GOT3 (cell line): ENCODE data around the gene GNAL.
A peak's percentile ranks its signal among the peaks of the same experiment; 100 is the strongest.
"Not testable (repeated sequence)": the region's sequence is repeated elsewhere in the genome, so short reads cannot be mapped to it uniquely, and the experiment has no call there.

Source experiments
- DNase-seq: peaks from one replicate; lab custom pipeline; 2025; ENCODE audit warnings: mixed read lengths; lab: John Stamatoyannopoulos, UW

GNAL gene

GRCh38 chr18:11688972-11689668 lies at the start of gene GNAL:
GNAL (plus strand) TSS chr18:11689264; CDS start chr18:11689564, 300 bp downstream.
- DNase-seq, result peak; percentile 13

GRCh38 chr18:11647310-11647709 lies 41.8 kb upstream of the GNAL start:
- DNase-seq, result not testable (repeated sequence)

- not testable (repeated sequence) for DNase-seq
Measured at GRCh38 chr18:11647804-11648203, 41.3 kb upstream of the GNAL start.

- DNase-seq, result no peak
Measured at GRCh38 chr18:11649839-11650238, 39.2 kb upstream of the GNAL start.

DNA sequence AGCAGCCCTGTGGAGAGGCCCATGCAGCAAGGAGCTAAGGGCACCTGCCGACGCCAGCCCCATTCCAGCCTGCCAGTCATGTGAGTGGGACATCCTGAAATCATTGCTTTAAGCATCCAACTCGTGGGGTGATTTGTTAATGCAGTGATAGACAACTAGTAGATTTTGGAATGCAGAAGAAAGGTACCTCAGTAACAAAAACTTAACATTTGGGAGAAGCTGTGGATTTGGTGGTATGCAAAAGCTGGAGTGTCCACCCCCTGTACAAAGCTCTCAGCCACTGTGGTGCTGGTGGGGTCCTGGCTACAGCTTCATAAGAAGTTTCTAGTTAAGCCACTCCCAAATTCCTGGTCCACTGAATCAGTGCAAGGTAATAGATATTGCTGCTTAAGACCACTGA lies 37.2 kb upstream of the GNAL start:
- no peak for DNase-seq

GRCh38 chr18:11653521-11653920 lies 35.5 kb upstream of the GNAL start:
- DNase-seq, result no peak

- DNase-seq, result no peak
Measured at GRCh38 chr18:11654736-11655605, 34.1 kb upstream of the GNAL start.

GRCh38 chr18:11655606-11655932 lies 33.5 kb upstream of the GNAL start:
- no peak for DNase-seq

DNA sequence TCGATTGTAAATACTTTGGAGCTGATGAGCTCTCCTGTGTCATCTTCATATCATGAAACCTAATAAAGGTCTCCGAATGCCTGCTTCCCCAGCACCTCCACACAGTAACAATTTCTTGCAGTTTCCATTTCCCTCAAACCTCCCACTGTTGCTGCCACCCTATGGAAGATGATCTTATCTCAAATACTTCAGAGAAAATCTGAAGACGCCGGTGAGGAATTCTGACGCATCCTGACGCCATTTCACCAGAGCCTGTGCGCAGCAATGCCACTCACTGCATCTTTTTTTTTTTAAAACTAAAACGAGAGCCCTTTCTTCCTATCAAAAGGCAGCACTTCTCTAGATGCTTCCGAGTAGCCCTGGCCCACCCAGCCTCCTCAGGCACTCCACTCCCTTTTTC lies 31.9 kb upstream of the GNAL start:
- no peak for DNase-seq

DNA sequence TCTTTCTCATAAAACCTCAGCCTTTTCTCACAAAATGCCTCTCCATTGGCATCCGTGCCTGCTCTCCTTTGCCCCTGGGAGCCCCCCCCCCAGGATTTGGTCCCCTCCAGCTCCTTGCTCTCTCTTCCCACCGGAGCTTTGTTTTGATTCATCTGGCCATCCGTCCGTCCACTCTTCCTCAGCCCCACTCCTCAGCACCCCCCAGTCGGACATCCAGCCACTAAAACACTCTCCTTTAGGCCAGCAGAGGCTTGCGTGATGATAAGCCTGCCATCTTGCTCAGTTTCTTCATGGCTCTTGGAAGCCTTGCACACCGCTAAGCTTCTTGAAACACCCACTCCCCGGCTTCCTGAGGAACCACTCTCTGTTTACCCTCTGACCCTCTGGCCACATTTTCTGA lies 31.5 kb upstream of the GNAL start:
- no peak for DNase-seq

DNA sequence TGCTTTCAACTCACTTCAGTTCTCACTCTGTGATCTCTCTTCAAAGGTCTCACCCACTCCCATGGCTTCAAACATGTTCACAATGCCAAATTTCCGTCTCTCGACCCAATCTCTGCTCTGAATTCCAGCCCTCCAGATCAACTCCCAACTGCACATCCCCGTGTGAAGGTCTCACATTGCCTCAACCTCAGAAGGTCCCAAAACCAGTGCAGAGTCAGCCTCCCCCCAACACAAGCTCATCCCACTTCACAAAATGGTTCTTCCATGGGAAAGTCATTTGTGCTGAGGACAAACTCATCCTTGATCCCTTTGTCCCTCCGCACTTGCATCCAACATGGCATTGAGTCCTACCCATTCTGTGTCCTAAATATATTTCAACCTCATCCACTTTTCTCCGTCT lies 31.0 kb upstream of the GNAL start:
- no peak for DNase-seq

DNA sequence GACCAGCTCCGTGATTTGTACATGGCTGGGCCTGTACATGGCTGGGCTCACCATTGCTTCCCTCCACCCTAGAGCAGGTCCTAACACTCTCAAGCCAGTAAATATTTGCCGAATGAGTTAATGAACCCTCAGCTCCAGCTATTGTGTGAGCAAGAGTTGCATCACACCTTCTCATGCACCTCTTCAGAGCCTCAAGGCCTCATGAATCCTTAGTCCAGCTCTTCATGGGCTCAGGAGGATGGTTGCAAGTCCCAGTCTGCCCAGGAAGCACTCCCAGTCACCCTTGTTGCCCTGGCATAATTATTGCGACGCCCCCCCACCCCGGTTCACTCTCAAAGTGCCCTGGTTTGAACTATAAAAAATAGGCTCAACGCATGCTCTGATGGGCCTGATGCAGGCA lies 30.1 kb upstream of the GNAL start:
- no peak for DNase-seq

- DNase-seq, result no peak
Measured at GRCh38 chr18:11660691-11661090, 28.4 kb upstream of the GNAL start.

GRCh38 chr18:11661430-11661829 lies 27.6 kb upstream of the GNAL start:
- no peak for DNase-seq

- DNase-seq, result no peak
Measured at GRCh38 chr18:11663439-11664029, 25.5 kb upstream of the GNAL start.

DNA sequence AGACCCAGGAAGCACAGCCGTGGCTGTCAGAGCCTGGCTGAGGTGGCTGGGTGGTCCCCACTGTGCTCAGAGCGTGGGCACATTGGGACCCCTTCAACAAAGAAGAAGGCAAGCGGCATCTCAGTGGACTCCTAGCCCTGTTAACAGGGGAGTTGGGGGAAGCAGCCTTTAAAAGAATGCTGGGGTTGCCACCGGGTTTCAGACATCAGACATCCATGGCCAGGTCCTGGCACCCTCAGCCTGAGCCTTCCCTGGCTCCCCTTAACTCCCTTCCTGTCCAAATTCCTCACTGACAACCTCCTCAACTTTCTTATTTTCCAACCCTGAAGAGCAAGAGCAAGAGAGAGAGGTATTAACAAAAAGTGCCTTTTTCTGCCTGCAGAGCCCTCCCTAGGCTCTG lies 24.8 kb upstream of the GNAL start:
- no peak for DNase-seq

- no peak for DNase-seq
Measured at GRCh38 chr18:11665146-11665545, 23.9 kb upstream of the GNAL start.

DNA sequence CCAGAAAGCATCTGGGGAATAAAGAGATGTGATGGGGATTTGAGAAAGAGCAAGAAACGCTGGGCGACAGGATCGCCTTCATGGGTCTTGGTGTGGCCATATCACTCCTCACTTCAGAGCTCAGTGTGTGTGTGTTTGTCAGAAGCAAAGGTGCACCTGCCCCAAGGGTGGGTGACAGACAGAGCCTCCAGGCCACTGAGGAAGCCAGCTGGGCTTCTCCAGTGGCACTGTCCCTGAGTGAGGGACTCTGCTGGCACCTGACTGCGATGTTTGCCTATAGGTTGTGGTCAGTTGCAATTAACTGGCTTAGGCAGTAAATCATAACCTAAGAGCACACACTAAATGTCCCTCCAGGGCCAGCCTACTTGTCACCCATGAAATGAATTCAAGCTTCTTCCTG lies 23.5 kb upstream of the GNAL start:
- no peak for DNase-seq

DNA sequence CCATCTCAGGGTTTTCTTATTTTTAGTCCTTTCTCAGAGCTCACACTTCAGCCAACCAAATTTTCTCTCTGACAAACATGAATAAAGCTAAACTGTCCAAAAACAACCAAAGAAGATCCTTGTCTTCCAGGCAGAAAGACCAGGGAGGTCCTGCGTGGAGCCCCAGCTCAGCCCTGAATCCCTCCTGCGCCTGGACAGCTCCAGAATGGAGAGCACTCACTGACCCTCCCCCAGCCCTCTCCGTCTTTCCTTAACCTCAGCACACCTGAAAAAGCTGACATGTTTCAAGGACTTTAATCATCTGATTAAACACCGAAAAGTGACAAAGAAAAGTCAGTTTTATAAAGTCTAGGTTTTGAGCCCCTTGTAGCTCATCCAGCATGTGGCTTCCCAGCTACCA lies 22.9 kb upstream of the GNAL start:
- no peak for DNase-seq

DNA sequence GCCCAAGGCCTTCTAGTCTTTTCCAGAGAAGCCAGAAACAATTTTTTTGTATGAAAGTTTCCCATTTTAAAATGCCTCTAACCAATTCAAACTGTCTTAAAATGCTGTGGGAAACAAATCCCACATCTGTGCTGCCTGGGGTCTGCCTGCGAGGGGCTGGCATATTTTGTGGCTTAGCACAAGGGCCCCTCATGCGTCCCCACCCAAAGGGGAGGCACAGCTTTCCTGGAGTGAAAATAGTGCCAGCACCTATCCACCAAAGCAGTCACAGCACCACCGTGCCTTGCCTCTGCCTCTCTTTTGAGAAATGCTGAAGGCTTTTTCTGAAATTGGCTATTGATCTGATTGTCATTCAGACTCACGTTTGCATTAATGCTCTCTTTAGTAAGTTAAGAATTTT lies 22.2 kb upstream of the GNAL start:
- no peak for DNase-seq

DNA sequence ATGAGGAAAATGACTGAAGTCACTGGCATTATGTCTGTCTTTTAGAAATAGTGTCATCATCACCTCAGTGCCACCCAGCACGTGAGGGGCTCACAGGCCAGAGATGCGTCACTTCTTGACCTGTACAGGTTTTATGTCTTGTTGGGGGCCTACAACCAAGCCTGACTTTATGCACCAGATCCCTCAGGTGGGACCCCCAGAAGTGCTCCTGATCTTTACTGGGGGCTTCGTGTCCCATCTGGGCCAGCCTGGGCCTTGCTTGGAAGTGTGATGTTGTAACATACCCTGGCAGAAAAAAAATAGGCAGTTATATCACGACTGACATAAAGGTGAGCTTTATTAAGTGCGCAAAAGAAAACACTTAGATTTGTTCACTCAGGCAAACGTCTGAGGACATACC lies 21.5 kb upstream of the GNAL start:
- DNase-seq, result no peak

DNA sequence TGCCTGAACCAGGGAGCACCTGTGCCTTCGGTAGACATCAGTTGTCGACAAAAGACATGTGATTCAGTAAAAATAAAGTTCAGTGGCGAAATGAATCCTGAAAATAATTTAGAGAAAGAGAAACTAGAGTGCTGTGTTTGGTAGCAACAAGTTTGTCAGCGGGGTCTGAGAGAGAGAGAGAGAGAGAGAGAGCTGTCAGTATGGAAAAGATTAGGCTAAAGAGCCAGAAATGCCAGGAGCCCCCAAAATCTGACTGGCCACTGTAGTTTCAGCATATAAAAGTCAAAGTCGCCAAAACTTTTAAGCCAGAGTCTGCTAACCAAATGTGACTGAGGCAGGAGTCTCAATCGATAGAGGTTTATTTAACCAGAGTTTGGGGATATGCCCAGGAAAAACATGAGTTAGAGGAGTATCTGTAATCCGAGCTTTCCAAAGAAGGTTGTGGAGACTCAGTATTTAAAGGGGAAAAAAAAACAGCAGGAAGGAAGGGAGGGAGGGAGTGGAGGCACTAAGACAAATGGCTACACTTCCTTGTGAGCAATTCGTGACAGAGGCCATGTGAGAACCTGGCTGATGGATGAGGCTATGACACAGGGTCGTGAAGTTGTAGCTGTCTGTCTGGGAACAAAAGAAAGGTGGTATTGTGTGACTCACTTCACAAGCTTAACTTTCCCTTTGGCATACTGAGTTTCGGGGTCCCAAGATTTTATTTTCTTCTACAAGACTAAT lies 20.5 kb upstream of the GNAL start:
- no peak for DNase-seq
